Renal pelvis (tissue), 4 donors: ENCODE data around the gene VOPP1. TPM values are rescaled to one million over a fixed set of nuclear protein-coding genes. Genes with fewer than 3 reads are reported as not detected.
"Not testable (repeated sequence)": the region's sequence is repeated elsewhere in the genome, so short reads cannot be mapped to it uniquely, and the experiment has no call there.

ENCODE experiments used
- DNase-seq: peaks from one replicate; pipeline ENCODE4 v3.0.0-alpha.2; 2013
- polyA plus RNA-seq, 3 donors: library from polyadenylated mRNA; unstranded; fragments of 120-200 nt; gene quantifications; one replicate each; pipeline ENCODE4 v1.2.1, GENCODE V29; 2013; ENCODE audit not compliant: insufficient read length in 3 of 3

VOPP1 gene
- polyA plus RNA-seq, 3 donors = 57.0 to 63.1 (median 59.8) TPM

DNA sequence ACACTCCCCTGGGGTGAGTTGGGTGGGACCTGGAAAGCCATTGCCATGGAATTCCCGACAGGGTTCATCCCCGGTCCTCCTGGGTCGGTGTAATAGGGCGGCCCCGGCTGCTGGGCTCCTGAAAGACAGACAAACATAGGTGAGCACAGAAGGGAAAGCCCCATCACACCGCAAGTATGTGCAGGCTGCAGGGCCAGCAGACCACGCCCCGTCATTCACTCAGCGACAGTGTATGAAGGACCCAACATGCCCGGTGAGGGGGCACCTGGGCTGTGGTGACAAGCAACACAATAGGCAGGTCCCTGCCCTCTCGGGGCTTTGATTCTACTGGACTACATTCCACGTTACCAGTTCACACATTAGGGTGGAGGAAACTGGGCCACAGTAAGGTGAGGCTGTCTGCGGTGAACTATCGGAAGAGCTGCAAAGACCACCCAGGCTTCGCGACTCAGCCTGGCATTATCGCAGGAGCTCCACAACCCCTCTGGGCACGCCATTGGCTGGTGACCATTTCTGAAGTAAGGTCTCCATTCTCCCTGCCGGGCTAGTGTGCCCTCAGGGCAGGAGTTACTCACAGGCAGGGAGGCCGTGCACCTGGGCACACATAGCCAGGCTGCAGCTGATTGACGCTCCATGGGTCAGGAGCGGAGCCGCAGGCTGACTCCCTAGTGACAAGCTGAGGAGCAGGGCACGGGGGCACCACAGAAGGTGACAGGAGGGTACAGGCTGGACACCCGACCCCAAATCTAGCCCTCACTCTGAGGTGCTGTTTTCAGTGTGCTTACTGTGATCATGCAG, 99.2 kb downstream of the VOPP1 start:
- DNase-seq = no peak

DNA sequence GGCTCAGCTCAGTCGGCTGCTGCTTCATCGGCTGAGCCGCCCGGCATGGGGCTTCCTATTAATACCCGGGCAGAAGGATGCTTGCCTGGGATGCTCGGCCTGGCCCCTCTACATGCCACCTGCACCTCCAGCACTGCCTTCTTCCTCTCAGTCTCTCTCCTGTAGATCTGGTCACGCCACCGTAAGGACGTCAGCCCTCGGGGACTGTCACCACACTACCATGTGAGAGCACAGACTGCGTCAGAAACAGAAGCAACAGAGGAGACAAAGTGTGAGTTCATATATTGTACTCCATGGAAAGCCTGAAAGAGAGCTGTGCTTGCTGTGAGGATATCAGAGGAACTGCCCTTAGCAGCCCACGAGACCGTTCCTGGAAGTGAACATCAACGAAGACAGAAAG, 99.9 kb downstream of the VOPP1 start:
- DNase-seq = not testable (repeated sequence)

DNA sequence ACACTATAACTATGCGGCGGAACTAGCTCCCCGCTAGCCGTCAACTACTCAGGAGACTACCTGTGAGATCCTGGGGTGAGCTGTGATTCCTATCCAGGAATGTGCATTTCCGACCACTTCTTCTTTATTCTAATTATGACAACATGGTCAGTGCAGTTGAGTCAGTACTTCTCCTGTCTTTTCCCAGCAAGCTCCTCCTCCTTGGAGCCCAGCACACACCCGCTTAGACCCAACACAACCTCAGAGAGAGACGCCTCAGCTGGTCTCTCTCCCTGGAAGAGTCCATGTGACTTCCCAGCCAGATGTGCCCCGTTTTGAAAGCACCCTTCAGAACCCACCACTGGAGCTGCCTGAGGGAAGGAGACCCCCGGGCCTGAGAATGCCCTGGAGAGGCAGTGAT, 100.7 kb downstream of the VOPP1 start:
- not testable (repeated sequence) for DNase-seq

DNA sequence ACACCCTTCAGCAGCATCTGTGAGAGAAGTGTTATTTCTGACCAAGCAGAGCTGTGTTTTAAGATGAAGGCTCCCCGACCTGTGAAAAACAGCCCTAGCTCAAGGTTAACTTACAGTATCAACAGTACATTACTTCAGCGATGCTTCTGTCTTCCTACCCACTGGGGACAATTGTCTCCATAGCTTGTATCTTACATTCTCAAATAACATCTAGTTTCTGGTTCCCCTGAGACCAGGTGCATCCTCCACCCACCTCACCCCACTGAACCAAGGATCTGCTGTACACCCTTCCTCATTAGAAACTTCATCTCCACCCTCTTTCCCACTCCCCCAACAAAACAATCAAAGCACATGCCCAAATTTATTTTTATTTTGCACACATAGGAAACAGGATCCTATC, 102.0 kb downstream of the VOPP1 start:
- no peak for DNase-seq

DNA sequence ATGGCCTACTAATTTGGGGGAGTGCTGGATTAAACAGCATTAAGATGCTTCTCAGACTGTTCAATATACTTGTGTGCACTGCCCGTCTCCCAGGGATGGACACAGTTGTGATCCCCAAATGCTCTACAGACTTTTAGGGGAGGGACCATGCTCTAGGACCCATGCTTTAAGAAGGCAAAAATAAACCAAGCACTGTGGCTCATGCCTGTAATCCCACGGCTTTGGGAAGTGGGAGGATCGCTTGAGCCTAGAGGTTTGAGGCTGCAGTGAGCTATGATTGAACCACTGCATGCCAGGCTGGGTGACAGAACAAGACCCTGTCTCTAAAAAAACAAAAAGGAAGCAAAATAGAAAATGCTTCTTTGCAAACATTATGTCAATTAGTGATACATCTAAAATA, 102.6 kb downstream of the VOPP1 start:
- no peak for DNase-seq

DNA sequence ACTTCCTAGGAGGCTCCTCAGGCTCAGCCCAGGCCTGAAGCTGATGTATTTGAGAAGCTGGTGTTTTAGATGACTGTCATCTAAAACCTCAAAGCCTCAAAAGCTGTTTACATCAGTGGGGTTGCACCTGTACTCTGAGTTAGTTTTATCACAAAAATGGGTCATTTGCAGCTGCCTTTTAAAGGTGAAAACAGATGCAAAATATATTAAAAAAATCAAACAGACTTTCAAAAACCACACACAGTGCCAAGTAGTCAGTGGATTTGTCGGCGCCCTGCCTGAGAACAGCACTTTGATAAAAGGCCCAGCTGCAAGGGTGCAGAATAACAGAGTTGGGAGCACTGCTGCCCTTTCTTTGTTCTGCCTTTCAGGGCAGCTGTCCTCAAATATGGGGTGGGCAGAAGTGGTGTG, 103.0 kb downstream of the VOPP1 start:
- DNase-seq = no peak

DNA sequence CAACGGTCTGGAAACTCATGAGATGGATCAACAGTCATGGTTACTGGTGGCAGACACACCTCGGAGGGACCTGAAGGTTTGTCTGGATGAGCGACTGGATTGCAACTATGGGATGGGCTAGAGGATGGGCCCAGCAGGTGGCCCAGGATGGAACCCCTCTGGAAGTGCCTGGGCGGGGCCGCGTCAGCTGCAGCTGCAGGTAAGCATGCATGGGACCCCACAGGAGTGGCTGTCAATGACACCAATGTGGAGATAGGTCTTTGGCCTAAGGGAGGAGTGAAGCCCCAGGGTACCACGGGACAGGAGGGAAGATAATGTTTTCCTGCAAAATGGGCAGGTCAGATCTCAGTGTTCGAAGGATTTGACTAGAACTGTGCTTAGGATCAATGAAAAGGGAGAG, 103.8 kb downstream of the VOPP1 start:
- DNase-seq = no peak

DNA sequence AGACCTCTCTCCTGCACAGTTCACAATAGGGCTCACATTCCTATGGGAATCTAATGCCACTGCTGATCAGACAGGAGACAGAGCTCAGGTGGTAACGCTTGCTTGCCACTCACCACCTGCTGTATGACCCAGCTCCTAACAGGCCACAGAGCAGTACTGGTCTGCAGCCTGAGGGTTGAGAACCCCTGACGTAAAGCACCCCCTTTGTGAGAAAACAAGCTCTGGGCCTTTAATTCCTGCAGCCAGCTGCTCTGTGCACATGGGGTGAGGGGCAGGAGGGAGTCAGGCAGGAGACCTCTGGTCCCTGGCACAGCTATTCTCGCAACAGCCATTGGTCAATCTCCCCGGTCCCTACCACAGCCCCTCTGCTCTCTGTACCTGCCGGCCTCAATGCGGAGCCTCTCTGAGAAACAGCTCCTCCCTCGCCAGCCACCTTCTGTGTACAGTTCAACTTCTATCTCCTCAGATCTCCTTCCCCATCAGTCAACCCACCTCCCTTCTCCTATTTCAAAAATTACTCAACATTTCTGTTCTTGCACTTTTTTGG, 105.2 kb downstream of the VOPP1 start:
- no peak for DNase-seq

DNA sequence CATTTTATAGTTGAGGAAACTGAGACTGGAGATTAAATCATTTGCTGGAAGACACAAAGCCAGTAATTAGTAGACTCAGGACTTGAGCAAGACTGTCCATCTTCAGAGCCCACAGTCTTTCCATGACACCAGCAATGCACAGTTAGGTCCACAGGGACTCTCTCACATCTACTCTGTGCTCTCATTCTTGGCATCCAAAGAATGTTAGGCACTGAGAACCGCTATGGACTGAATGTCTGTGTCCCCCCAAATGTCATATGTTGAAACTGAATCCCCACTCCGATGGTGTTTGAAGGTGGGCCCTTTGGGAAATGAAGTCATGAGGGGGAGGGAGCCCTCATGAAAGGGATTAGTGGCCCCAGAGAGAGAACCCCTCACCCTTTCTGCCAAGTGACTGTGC, 106.6 kb downstream of the VOPP1 start:
- no peak for DNase-seq

DNA sequence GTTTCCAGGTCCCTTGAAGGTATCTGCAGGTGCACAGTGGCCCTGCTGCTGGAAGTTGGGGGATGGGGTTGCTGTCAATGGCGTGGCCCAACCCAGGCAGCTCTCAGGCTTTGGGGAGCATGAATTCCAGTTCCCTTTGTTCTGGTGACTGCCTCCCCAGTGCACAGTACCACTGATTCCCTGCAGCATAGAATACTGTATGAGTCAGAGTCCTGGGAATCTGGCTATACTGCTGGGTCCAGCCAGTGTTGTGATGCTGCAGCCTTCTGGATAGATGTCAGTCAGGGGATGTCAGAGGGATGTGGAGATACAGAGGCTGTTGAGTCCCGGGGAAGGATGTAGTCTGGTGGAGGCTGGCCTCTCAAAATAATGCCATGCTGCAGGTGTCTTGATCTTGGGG, 107.9 kb downstream of the VOPP1 start:
- DNase-seq = no peak

DNA sequence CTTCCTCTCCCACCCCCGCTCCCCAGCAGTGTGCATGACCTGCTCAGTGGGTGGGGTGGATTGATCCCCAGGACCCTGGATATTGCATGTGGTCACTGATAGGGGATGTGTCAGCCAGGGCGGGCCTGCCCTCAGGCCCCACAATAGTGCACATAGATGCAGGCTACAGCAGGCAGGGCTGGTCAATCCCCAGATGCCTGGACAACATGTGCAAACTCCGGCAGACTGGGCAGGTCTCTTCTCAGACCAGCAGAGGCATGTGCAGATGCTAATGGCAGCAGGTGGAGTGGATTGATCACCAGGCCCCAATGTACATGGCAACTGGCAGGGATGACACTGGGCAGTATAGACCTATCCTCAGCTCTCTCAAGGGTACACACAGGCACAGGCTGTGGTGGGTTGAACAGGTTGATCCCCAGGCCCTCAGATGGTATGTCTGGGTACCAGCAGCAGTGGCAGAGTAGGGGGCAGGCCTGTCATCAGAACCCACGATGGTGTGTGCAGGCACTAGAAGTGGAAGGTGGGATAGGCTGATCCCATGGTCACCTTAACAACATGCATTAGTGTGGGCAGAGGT, 108.5 kb downstream of the VOPP1 start:
- no peak for DNase-seq

DNA sequence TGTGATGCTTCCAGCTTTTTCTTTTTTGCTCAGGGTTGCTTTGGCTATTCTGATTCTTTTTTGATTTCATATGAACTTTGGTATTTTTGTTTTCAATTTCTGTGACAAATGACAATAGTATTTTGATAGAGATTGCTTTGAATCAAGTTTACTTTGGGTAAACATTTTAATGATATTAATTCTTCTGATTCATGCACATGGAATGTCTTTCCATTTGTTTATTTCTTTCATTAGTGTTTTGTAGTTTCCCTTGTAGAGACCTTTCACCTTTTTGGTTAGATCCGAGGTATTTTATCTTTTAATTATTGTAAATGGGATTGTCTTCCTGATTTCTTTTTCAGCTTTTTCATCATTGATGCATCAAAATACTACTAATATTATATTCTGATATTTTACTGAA, 114.0 kb downstream of the VOPP1 start:
- no peak for DNase-seq

DNA sequence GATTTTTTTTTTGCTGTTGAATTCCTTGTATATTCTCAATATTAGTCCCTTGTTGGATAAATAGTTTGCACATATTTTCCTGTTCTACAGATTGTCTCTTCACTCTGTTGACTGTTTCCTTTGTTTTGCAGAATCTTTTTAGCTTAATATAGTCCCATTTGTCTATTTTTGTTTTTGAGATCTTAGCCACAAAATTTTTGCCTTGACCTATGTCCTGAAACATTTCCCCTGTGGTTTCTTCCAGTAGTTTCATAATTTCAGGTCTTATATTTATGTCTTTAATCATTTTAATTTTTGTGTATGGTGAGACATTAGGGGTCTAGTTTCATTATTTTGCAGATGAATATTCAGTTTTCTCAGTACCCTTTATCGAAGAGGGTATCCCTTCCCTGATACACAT, 114.5 kb downstream of the VOPP1 start:
- DNase-seq = no peak

DNA sequence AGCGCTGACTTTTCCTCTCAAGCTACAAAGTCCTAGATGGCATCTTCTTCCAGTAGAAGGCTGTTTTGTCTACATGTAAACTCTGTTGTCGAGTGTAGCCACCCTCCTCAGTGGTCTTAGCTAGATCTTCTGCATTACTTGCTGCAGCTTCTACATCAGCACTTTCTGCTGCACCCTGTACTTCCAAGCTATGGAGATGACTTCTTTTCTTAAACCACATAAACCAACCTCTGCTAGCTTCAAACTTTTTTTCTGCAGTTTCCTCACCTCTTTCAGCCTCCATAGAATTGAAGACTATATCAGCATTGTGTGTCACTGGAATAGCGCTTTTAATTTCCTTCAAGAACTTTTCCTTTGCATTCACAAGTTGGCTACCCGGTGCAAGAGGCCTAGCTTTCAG, 119.3 kb downstream of the VOPP1 start:
- DNase-seq = no peak

DNA sequence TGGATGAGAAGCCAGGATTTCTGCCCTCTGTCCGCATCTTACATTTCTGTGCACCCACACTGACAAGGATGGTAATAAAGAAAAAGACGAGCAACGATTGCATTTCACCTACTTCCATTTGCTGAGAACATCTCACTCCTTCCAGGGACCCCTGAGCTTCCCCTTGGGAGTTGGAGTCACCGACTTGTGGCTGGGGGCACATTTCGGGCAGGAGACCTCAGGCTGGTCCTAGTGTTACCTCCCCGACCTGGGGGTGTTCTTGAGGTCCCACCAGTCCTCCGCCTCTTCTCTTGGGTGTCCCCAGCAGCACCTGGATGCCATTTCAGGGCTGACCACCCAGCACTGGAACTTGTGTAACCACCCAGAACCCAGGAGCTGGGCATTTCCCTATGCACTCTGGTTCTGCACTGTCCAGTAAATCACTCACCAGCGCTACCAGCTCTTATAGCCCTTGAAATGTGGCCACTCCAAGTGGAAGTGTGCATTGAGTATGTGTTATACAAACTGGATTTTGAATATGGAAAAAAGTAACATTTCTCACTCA, 122.2 kb downstream of the VOPP1 start:
- DNase-seq = no peak

DNA sequence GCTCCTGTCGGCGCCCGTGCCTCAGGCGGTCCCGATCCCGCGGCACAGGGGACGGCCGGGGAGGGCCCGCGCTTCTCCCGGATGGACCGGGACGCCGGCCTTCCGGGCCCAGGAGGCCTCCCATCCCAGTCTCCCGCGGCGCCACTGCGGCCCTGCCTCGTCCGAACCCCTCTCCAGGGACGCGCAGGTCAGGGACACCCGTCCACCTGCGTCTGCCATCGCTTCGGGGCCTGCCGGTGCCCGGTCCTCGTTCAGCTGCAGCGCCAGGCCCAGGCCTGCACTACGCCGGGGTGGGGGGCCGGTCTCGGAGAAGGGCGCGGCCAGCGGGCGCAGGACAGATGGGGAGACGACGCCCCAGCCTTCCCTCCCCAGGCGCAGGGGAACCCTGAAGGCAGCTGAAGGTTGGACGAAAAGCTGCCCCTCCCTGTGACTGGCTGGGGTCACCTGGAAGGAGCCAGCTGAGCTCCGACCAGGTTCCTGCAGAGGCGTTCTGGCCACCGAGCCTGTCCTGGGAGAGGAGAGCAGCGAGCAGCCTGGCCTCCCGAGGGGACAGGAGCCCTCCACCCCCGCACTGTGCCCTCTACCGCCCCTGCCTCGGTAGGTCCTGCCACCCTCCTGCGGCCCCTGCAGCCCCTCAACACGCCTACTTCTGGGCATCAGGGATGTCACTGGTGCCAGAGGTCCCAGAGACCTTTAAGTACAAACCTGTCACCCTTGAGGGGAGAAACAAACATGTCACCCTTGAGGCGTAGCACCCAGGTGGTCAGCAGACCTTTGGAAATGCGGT, 122.9 kb downstream of the VOPP1 start:
- DNase-seq = no peak

DNA sequence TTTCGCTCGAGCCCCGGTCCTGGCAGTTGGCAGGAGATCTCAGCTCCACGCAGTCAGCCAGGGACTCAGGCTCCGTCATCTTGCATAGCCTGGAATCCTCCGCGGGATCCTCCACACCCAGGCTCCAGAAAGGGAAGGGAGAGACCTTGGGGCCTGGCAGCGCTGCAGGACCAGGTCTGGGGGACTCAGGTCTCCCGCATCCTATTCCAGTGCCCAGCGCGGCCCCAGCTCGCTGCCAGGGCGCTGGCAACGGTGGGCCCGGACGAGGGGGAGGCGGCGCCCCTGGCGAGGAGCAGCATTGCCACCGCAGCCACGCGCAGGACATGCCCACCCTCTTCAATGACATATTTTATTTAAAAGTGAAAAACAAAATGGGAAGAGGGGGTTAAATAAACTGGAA, 123.8 kb downstream of the VOPP1 start:
- DNase-seq = no peak

DNA sequence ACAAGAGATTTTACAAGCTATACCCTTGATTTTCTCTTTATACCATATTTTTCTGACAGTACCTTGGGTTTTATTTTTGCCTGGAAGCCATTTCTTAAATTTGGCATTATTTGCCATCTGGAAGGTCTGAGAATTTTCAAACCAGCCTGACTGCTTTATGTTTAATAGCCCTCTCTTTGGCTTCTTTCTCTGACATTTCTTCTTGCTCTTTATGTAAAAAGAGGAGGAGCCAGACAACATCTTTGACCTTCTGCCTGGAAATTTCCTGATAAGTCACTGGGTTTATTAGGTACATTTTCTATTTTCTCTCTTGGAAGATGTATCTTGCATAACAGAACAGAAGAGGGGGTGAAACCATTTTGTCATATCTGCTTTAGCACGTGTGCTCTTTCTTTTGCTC, 127.5 kb downstream of the VOPP1 start:
- no peak for DNase-seq

DNA sequence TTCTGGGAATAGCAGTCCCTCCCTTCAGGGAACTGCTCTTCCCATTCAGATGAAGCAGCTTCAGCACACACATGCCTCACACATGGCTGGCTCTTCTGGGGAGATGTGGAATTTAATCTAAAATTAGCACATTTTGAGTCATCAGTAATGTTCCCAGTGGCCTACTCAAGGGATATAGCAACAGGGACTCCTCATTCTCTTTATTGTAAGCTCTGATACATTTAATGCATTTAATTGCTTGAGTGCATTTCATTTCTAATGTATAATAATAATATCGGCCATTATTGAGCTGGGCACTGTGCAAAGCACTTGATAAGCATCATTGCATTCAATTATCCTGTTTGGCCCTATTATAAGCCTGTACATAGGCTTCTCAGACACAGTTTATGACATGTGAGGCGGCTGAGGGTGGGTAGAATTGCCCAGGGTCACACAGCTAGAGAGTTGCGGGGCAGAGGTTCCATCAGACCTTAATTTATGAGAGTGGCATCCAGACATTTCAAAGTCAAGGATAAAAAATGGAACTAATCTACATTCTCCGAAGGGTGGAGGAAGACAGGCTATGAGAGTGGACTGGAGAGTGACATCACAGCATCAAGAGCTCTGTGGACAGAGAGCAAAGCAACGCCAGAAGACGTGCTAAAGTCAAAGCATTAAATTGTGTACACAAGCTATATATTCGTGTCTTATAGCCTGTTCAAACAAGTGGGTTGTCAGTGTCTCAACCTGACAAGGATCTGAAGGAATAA, 130.4 kb downstream of the VOPP1 start:
- DNase-seq = no peak

DNA sequence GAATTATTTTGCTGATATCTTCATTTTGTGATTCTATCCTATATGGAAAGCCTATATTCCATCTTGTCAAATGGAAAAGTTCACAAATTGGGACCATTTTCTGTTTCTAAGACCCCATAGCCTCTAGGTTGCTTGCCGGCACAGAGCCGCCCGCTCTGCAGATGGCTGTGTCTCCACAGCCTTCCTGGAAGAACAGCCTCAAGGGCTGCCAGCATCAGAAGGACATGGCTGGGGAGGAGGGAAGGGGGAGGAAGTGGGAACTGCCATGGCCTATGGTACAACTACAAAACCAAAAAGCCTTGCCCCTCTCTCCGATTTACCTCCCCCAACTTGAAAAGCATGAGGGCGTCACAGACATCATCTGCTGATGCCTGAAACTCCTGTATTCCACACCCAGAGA, 131.3 kb downstream of the VOPP1 start:
- DNase-seq = no peak

DNA sequence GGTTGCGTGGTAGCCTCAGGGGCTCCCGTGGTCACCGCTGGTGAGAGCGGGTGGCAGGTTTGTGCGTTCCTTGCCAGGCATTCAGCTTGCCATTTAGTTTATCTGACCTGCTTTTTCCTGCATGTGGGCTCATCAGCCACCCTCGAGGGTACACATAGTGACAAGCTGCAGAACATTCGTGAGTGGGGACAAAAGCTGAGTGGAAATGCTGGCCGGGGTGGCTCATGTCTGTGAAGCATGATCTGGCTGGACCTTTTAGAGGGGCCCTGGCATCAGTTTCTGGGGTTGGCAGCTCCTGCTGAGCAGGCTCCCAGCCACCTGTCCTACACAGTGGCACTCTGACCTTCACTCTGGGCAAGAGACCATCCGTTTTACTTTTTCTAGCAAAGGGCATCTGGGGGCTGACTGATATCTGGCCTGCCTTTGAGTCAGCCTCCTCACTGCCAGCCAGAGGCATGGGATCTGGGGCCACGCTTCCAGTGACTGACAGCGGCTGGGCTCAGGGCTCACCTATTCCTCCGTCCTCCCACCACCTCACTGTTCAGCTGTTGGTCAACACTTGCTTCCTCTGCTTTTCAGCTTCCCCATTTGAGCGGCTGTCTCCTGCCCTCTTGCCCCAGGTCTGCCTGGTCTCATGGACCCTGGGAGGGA, 132.1 kb downstream of the VOPP1 start:
- DNase-seq = no peak
